Neural cell (in vitro differentiated cells): Measurements from ENCODE around the gene SNRNP25.
"Not testable (repeated sequence)": the region's sequence is repeated elsewhere in the genome, so short reads cannot be mapped to it uniquely, and the experiment has no call there.

Source experiments
- CTCF ChIP-seq: fragments of 450-650 bp; IDR thresholded peaks from 2 replicates; pipeline ENCODE4 v1.5.1; 2014; ENCODE audit warnings: antibody characterized with exemption, mild to moderate bottlenecking, moderate library complexity; ENCODE audit not compliant: poor library complexity, severe bottlenecking
- EP300 ChIP-seq: fragments of 450-650 bp; conservative IDR thresholded peaks from 2 replicates; pipeline ENCODE4 v1.6.1; 2014; ENCODE audit warnings: antibody characterized with exemption, mild to moderate bottlenecking, moderate library complexity; ENCODE audit not compliant: poor library complexity, severe bottlenecking
- POLR2AphosphoS5 ChIP-seq: IDR thresholded peaks from 2 replicates; pipeline ENCODE4 v1.6.1; 2012
- REST ChIP-seq: IDR thresholded peaks from 2 replicates; pipeline ENCODE4 v1.6.1; 2012; ENCODE audit warnings: borderline replicate concordance
- SMC3 ChIP-seq: fragments of 450-650 bp; conservative IDR thresholded peaks from 2 replicates; pipeline ENCODE4 v1.6.1; 2014; ENCODE audit warnings: antibody characterized with exemption, mild to moderate bottlenecking, moderate library complexity; ENCODE audit not compliant: poor library complexity

- not testable (repeated sequence) for TF ChIP-seq CTCF, REST, EP300, POLR2AphosphoS5, SMC3
Observed at GRCh38 chr16:10772-11171, 42.9 kb upstream of the SNRNP25 start.
